Inflammatory macrophage treated with lipopolysaccharide for 4 hours (primary cell): ENCODE data around the gene ANKRD28.

Experiments
- DNase-seq: peaks from one replicate; pipeline ENCODE4 v3.0.0-alpha.2; 2020

The ANKRD28 gene

GRCh38 chr3:15722877-15723623 is 74.7 kb downstream of the ANKRD28 start:
- no peak for DNase-seq

GRCh38 chr3:15716178-15716577 is 81.6 kb downstream of the ANKRD28 start:
- DNase-seq, result no peak

GRCh38 chr3:15714448-15714847 is 83.3 kb downstream of the ANKRD28 start:
- DNase-seq, result no peak

GRCh38 chr3:15713364-15713763 is 84.4 kb downstream of the ANKRD28 start:
- DNase-seq, result no peak

GRCh38 chr3:15711281-15711680 is 86.5 kb downstream of the ANKRD28 start:
- no peak for DNase-seq

GRCh38 chr3:15708882-15709677 is 88.7 kb downstream of the ANKRD28 start:
- peak; percentile 11 for DNase-seq

- no peak for DNase-seq
Observed at GRCh38 chr3:15707779-15708178, 90.0 kb downstream of the ANKRD28 start.

GRCh38 chr3:15703346-15703745 is 94.4 kb downstream of the ANKRD28 start:
- no peak for DNase-seq

- no peak for DNase-seq
Observed at GRCh38 chr3:15694628-15695027, 103.2 kb downstream of the ANKRD28 start.

- DNase-seq, result no peak
Observed at GRCh38 chr3:15693355-15693754, 104.4 kb downstream of the ANKRD28 start.

- DNase-seq, result no peak
Observed at GRCh38 chr3:15690748-15691147, 107.0 kb downstream of the ANKRD28 start.

GRCh38 chr3:15690230-15690629 is 107.5 kb downstream of the ANKRD28 start:
- DNase-seq, result no peak

GRCh38 chr3:15685927-15686326 is 111.9 kb downstream of the ANKRD28 start:
- peak; percentile 59 for DNase-seq

- DNase-seq, result peak; percentile 24
Observed at GRCh38 chr3:15683253-15683652, 114.5 kb downstream of the ANKRD28 start.

GRCh38 chr3:15682561-15683185 is 115.1 kb downstream of the ANKRD28 start:
- DNase-seq, result peak; percentile 65

GRCh38 chr3:15681668-15682067 is 116.1 kb downstream of the ANKRD28 start:
- peak; percentile 84 for DNase-seq

GRCh38 chr3:15679306-15679705 is 118.5 kb downstream of the ANKRD28 start:
- no peak for DNase-seq

GRCh38 chr3:15676259-15676658 is 121.5 kb downstream of the ANKRD28 start:
- no peak for DNase-seq

- DNase-seq, result no peak
Observed at GRCh38 chr3:15673536-15673935, 124.2 kb downstream of the ANKRD28 start.

- DNase-seq, result no peak
Observed at GRCh38 chr3:15667484-15667883, 130.3 kb downstream of the ANKRD28 start.

- no peak for DNase-seq
Observed at GRCh38 chr3:15666277-15666676, 131.5 kb downstream of the ANKRD28 start.

- DNase-seq, result no peak
Observed at GRCh38 chr3:15665510-15666150, 132.1 kb downstream of the ANKRD28 start.

GRCh38 chr3:15664144-15664543 is 133.6 kb downstream of the ANKRD28 start:
- no peak for DNase-seq
